Right hindlimb (tissue), 1 donor: Measurements from ENCODE around the gene ELL2.
"Not testable (repeated sequence)": the region's sequence is repeated elsewhere in the genome, so short reads cannot be mapped to it uniquely, and the experiment has no call there.

Experiments
- DNase-seq: peaks from one replicate; pipeline ENCODE4 v3.0.0-alpha.2; 2018

Gene ELL2

GRCh38 chr5:95906398-95906797 lies 55.3 kb downstream of the ELL2 start:
- DNase-seq: not testable (repeated sequence)

GRCh38 chr5:95904827-95905226 lies 56.8 kb downstream of the ELL2 start:
- no peak for DNase-seq

- no peak for DNase-seq
Observed at GRCh38 chr5:95903838-95904237, 57.8 kb downstream of the ELL2 start.

- DNase-seq: no peak
Observed at GRCh38 chr5:95901676-95902627, 59.7 kb downstream of the ELL2 start.

- DNase-seq: peak; percentile 56
Observed at GRCh38 chr5:95900383-95900958, 61.2 kb downstream of the ELL2 start.

GRCh38 chr5:95899829-95900228 lies 61.8 kb downstream of the ELL2 start:
- DNase-seq: no peak

GRCh38 chr5:95899006-95899405 lies 62.6 kb downstream of the ELL2 start:
- DNase-seq: no peak

- no peak for DNase-seq
Observed at GRCh38 chr5:95895771-95896170, 65.9 kb downstream of the ELL2 start.

GRCh38 chr5:95895251-95895650 lies 66.4 kb downstream of the ELL2 start:
- DNase-seq: no peak

- no peak for DNase-seq
Observed at GRCh38 chr5:95892784-95893354, 68.8 kb downstream of the ELL2 start.

- DNase-seq: no peak
Observed at GRCh38 chr5:95891499-95891898, 70.2 kb downstream of the ELL2 start.

- no peak for DNase-seq
Observed at GRCh38 chr5:95889076-95889475, 72.6 kb downstream of the ELL2 start.

- DNase-seq: no peak
Observed at GRCh38 chr5:95887977-95888376, 73.7 kb downstream of the ELL2 start.

GRCh38 chr5:95886340-95887044 lies 75.2 kb downstream of the ELL2 start:
- DNase-seq: no peak

- no peak for DNase-seq
Observed at GRCh38 chr5:95884511-95884910, 77.1 kb downstream of the ELL2 start.

- no peak for DNase-seq
Observed at GRCh38 chr5:95884017-95884325, 77.7 kb downstream of the ELL2 start.

GRCh38 chr5:95883185-95884016 lies 78.2 kb downstream of the ELL2 start:
- no peak for DNase-seq

- DNase-seq: no peak
Observed at GRCh38 chr5:95881833-95882232, 79.8 kb downstream of the ELL2 start.

GRCh38 chr5:95880081-95880926 lies 81.3 kb downstream of the ELL2 start:
- DNase-seq: no peak

GRCh38 chr5:95879661-95880060 lies 82.0 kb downstream of the ELL2 start:
- no peak for DNase-seq
